ENCODE measurements around the gene FGD4.

The FGD4 gene

DNA sequence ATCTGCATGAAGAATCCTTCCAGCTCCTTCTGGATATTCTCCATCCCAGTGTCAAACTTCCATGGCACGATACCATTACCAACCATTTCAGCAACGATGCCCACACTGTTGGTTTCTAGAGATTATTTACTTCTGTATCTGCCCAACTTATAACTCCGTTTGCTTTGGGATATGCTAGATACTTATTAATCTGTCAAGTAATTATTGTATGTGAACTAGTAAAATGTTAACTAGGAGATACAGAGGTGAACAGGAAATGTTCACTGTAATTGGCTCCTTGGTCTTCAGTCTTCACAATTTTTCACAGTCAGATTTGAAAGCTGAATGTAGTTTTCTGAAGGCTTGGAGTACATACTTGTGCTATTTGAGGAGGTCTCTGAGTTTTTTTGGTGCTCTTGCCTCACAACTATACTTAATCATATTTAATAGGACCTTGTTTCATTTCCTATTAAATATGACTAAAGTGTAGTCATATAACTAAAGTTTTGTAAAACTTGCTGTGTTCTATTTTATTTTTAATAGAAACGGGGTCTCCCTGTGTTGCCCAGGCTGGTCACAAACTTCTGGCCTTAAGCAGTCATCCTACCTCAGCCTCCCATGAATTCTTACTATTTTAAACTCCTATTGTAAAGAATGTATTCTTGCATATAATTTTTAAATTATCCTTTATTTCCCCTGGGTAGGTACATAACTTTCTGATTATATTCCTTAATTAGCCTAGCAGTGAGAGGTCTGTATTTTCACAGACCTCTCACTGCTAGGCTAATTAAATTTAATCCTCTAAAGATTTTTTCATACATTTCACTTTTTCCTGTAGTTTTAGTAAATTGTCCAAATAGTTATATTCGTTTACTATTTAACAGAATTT is 79.7 kb downstream of the FGD4 start:
- H3K14ac ChIP-seq (ENCODE audit: low read length) = no peak overlapping the region
- no peak overlapping the region for H2AFZ ChIP-seq (ENCODE audit: low read length)
- no peak overlapping the region for H3K18ac ChIP-seq (ENCODE audit: low read length)
- no peak overlapping the region for H2BK5ac ChIP-seq (ENCODE audit: low read length)
- no peak overlapping the region for H2BK15ac ChIP-seq (ENCODE audit: low read length)
- H3K4ac ChIP-seq (ENCODE audit: low read length) = no peak overlapping the region
- H3K4me1 ChIP-seq (ENCODE audit: control insufficient read depth in 2 of 2, insufficient read depth in 1 of 2, low read depth in 1 of 2, low read length in 2 of 2) = peaks cover 0 to 7% of the 10 kb centered on the region in 2 donors
- H4K91ac ChIP-seq (ENCODE audit: low read depth, low read length, poor library complexity) = no peak overlapping the region
- H3K27ac ChIP-seq (replicated peaks; ENCODE audit: low read length) = no peak overlapping the region
- H2BK120ac ChIP-seq (ENCODE audit: low read depth, low read length) = no peak overlapping the region
- no CpG with 5 or more reads among the region's 5 CpGs for WGBS, 2 donors (ENCODE audit: extremely low coverage in 2 of 2, insufficient read length in 2 of 2, insufficient replicate concordance in 1 of 2)
- H3K23ac ChIP-seq (ENCODE audit: low read depth, low read length, poor library complexity) = no peak overlapping the region
- DNase-seq (ENCODE audit: low spot score) = no peak
- H3K36me3 ChIP-seq (replicated peaks in 1 of 2; ENCODE audit: control insufficient read depth in 2 of 2, insufficient read depth in 2 of 2, low read length in 2 of 2) = no peaks in the 10 kb centered on the region
- no peak overlapping the region for H3K4me3 ChIP-seq (ENCODE audit: low read length in 2 of 2)
- H2AK5ac ChIP-seq (ENCODE audit: low read depth, low read length) = no peak overlapping the region
- no peaks in the 10 kb centered on the region for H3K79me1 ChIP-seq (ENCODE audit: low read depth, low read length)
- no peaks in the 10 kb centered on the region for H3K27me3 ChIP-seq (ENCODE audit: control insufficient read depth in 3 of 3, insufficient read depth in 3 of 3, low read depth in 1 of 3, low read length in 3 of 3)
- H2BK12ac ChIP-seq (ENCODE audit: low read length) = no peak overlapping the region
- no peaks in the 10 kb centered on the region for H3K9me3 ChIP-seq (replicated peaks in 1 of 2; ENCODE audit: control insufficient read depth in 2 of 2, insufficient read depth in 1 of 2, low read depth in 1 of 2, low read length in 2 of 2)
- H3K4me2 ChIP-seq (ENCODE audit: insufficient read depth, low read length, poor library complexity, severe bottlenecking) = no peak overlapping the region
- H3K9ac ChIP-seq (ENCODE audit: low read depth, low read length, poor library complexity) = no peak overlapping the region
- no peak overlapping the region for H4K8ac ChIP-seq (ENCODE audit: low read depth, low read length)

DNA sequence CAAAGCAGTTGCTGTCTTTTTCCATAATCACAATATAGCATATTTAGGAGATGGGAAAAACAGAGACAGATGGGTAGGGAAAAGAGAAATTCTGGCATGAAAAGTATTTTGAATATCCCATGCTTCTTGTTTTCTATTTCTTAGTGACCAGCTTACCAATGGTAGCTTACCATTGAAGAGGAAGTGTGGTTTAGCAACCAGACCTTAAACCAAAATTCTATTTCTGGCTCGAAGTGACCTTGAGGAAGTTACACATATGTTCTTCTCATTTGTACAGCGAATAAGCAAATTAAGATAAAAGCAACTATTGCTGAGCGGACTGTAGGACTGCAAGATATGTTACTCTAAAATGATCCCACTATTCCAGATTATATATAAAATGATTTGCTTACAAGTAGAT is 82.9 kb downstream of the FGD4 start:
- DNase-seq (ENCODE audit: low spot score) = no peak
- no peak overlapping the region for H4K91ac ChIP-seq (ENCODE audit: low read depth, low read length, poor library complexity)
- H3K9me3 ChIP-seq (replicated peaks in 1 of 2; ENCODE audit: control insufficient read depth in 2 of 2, insufficient read depth in 1 of 2, low read depth in 1 of 2, low read length in 2 of 2) = no peaks in the 10 kb centered on the region
- H3K36me3 ChIP-seq (replicated peaks in 1 of 2; ENCODE audit: control insufficient read depth in 2 of 2, insufficient read depth in 2 of 2, low read length in 2 of 2) = no peaks in the 10 kb centered on the region
- no peaks in the 10 kb centered on the region for H3K27me3 ChIP-seq (ENCODE audit: control insufficient read depth in 3 of 3, insufficient read depth in 3 of 3, low read depth in 1 of 3, low read length in 3 of 3)
- WGBS, 2 donors (ENCODE audit: extremely low coverage in 2 of 2, insufficient read length in 2 of 2, insufficient replicate concordance in 1 of 2) = no CpG with 5 or more reads among the region's 3 CpGs
- no peak overlapping the region for H4K8ac ChIP-seq (ENCODE audit: low read depth, low read length)
- no peak overlapping the region for H3K4me2 ChIP-seq (ENCODE audit: insufficient read depth, low read length, poor library complexity, severe bottlenecking)
- no peak overlapping the region for H2BK120ac ChIP-seq (ENCODE audit: low read depth, low read length)
- H2AFZ ChIP-seq (ENCODE audit: low read length) = no peak overlapping the region
- no peak overlapping the region for H2BK5ac ChIP-seq (ENCODE audit: low read length)
- no peak overlapping the region for H3K14ac ChIP-seq (ENCODE audit: low read length)
- no peak overlapping the region for H3K4ac ChIP-seq (ENCODE audit: low read length)
- H3K18ac ChIP-seq (ENCODE audit: low read length) = no peak overlapping the region
- H3K4me1 ChIP-seq (ENCODE audit: control insufficient read depth in 2 of 2, insufficient read depth in 1 of 2, low read depth in 1 of 2, low read length in 2 of 2) = peaks cover 0 to 7% of the 10 kb centered on the region in 2 donors
- H2BK12ac ChIP-seq (ENCODE audit: low read length) = no peak overlapping the region
- H3K27ac ChIP-seq (replicated peaks; ENCODE audit: low read length) = no peak overlapping the region
- H3K79me1 ChIP-seq (ENCODE audit: low read depth, low read length) = no peaks in the 10 kb centered on the region
- no peak overlapping the region for H2AK5ac ChIP-seq (ENCODE audit: low read depth, low read length)
- H3K4me3 ChIP-seq (ENCODE audit: low read length in 2 of 2) = no peak overlapping the region
- H3K9ac ChIP-seq (ENCODE audit: low read depth, low read length, poor library complexity) = no peak overlapping the region
- H3K23ac ChIP-seq (ENCODE audit: low read depth, low read length, poor library complexity) = no peak overlapping the region
- no peak overlapping the region for H2BK15ac ChIP-seq (ENCODE audit: low read length)

DNA sequence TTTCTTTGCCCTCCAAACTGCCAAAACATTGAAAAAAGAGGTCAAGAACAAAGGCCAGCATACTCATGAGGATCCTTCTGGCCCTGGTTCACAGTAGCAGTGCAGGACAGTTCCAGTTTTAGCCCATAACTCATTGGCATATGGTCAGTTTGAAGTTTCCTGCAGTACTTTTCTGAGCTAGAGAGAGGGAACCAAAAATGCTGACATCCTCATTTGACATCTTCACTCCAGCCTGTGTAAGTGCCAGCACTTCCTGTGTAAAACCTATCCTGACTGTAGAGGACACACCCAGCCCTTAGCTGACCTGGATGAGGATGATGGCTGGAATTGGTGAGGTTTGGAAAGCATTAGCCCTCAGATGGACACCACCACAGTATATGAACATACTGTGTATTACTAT is 84.1 kb downstream of the FGD4 start:
- Histone ChIP-seq H2BK12ac (ENCODE audit: low read length) (no peak overlapping the region), H3K4me2 (ENCODE audit: insufficient read depth, low read length, poor library complexity, severe bottlenecking) (no peak overlapping the region), H2AFZ (ENCODE audit: low read length) (no peak overlapping the region), H2BK120ac (ENCODE audit: low read depth, low read length) (no peak overlapping the region), H3K79me1 (ENCODE audit: low read depth, low read length) (no peaks in the 10 kb centered on the region), H3K36me3 (replicated peaks in 1 of 2; ENCODE audit: control insufficient read depth in 2 of 2, insufficient read depth in 2 of 2, low read length in 2 of 2) (no peaks in the 10 kb centered on the region), H4K91ac (ENCODE audit: low read depth, low read length, poor library complexity) (no peak overlapping the region), H3K27ac (replicated peaks; ENCODE audit: low read length) (no peak overlapping the region), H3K23ac (ENCODE audit: low read depth, low read length, poor library complexity) (no peak overlapping the region), H2BK15ac (ENCODE audit: low read length) (no peak overlapping the region), H3K4me3 (ENCODE audit: low read length in 2 of 2) (no peak overlapping the region), H3K14ac (ENCODE audit: low read length) (no peak overlapping the region), H3K4ac (ENCODE audit: low read length) (no peak overlapping the region), H3K27me3 (ENCODE audit: control insufficient read depth in 3 of 3, insufficient read depth in 3 of 3, low read depth in 1 of 3, low read length in 3 of 3) (no peaks in the 10 kb centered on the region), H3K9ac (ENCODE audit: low read depth, low read length, poor library complexity) (no peak overlapping the region), H3K18ac (ENCODE audit: low read length) (no peak overlapping the region), H4K8ac (ENCODE audit: low read depth, low read length) (no peak overlapping the region), H3K4me1 (ENCODE audit: control insufficient read depth in 2 of 2, insufficient read depth in 1 of 2, low read depth in 1 of 2, low read length in 2 of 2) (no peaks in the 10 kb centered on the region), H2AK5ac (ENCODE audit: low read depth, low read length) (no peak overlapping the region), H2BK5ac (ENCODE audit: low read length) (no peak overlapping the region), H3K9me3 (replicated peaks in 1 of 2; ENCODE audit: control insufficient read depth in 2 of 2, insufficient read depth in 1 of 2, low read depth in 1 of 2, low read length in 2 of 2) (no peaks in the 10 kb centered on the region)
- no peak for DNase-seq (ENCODE audit: low spot score)

DNA sequence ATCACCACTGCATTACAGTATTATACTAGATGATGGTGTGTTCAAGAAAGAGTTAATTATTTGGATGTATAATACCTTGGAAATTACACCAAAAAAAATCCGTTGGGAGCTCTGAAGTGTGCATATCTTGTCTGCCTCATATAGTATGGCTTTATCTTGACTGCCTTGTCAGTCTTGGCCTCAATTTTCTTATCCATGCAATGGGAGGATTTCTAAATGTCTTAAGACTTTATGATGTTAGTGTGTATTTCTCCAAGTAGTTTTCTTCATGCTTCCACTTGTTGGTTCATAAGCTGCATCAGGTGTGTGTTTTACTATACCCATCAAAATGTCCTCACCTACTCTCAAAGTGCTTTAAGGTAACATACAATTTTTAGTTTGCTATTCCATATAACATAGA is 84.6 kb downstream of the FGD4 start:
- Histone ChIP-seq H3K9me3 (replicated peaks in 1 of 2; ENCODE audit: control insufficient read depth in 2 of 2, insufficient read depth in 1 of 2, low read depth in 1 of 2, low read length in 2 of 2) (no peaks in the 10 kb centered on the region), H3K14ac (ENCODE audit: low read length) (no peak overlapping the region), H2AK5ac (ENCODE audit: low read depth, low read length) (no peak overlapping the region), H3K18ac (ENCODE audit: low read length) (no peak overlapping the region), H3K79me1 (ENCODE audit: low read depth, low read length) (no peaks in the 10 kb centered on the region), H3K23ac (ENCODE audit: low read depth, low read length, poor library complexity) (no peak overlapping the region), H3K36me3 (replicated peaks in 1 of 2; ENCODE audit: control insufficient read depth in 2 of 2, insufficient read depth in 2 of 2, low read length in 2 of 2) (no peaks in the 10 kb centered on the region), H3K27ac (replicated peaks; ENCODE audit: low read length) (no peak overlapping the region), H2BK12ac (ENCODE audit: low read length) (no peak overlapping the region), H3K9ac (ENCODE audit: low read depth, low read length, poor library complexity) (no peak overlapping the region), H2BK5ac (ENCODE audit: low read length) (no peak overlapping the region), H2BK15ac (ENCODE audit: low read length) (no peak overlapping the region), H4K91ac (ENCODE audit: low read depth, low read length, poor library complexity) (no peak overlapping the region), H3K27me3 (ENCODE audit: control insufficient read depth in 3 of 3, insufficient read depth in 3 of 3, low read depth in 1 of 3, low read length in 3 of 3) (no peaks in the 10 kb centered on the region), H3K4me3 (ENCODE audit: low read length in 2 of 2) (no peak overlapping the region), H3K4me2 (ENCODE audit: insufficient read depth, low read length, poor library complexity, severe bottlenecking) (no peak overlapping the region), H3K4me1 (ENCODE audit: control insufficient read depth in 2 of 2, insufficient read depth in 1 of 2, low read depth in 1 of 2, low read length in 2 of 2) (no peaks in the 10 kb centered on the region), H2BK120ac (ENCODE audit: low read depth, low read length) (no peak overlapping the region), H4K8ac (ENCODE audit: low read depth, low read length) (no peak overlapping the region), H2AFZ (ENCODE audit: low read length) (no peak overlapping the region), H3K4ac (ENCODE audit: low read length) (no peak overlapping the region)
- DNase-seq (ENCODE audit: low spot score) = no peak
- no CpG with 5 or more reads among the region's 1 CpG for WGBS, 2 donors (ENCODE audit: extremely low coverage in 2 of 2, insufficient read length in 2 of 2, insufficient replicate concordance in 1 of 2)

Data from neuronal stem cell (in vitro differentiated cells).